Breast epithelium (tissue), 3 donors: ENCODE results near the gene OR10A7.

Experiments used
- CTCF ChIP-seq, 3 donors: fragments of 450-650 bp; IDR thresholded peaks; one replicate each; pipeline ENCODE4 v1.5.1; 2016 to 2017; ENCODE audit warnings: antibody characterized with exemption in 3 of 3, mild to moderate bottlenecking in 3 of 3, moderate library complexity in 3 of 3
- POLR2A ChIP-seq: fragments of 450-650 bp; IDR thresholded peaks from one replicate; pipeline ENCODE4 v1.6.1; 2016; ENCODE audit warnings: antibody characterized with exemption, mild to moderate bottlenecking, moderate library complexity
- POLR2AphosphoS5 ChIP-seq, 3 donors: sonication (generic); formaldehyde crosslinking; IDR thresholded peaks; one replicate each; pipeline ENCODE4 v1.6.1; 2017; ENCODE audit warnings: antibody characterized with exemption in 3 of 3

- TF ChIP-seq CTCF (IDR thresholded peaks at IDR 0.05) = no peak
- TF ChIP-seq POLR2AphosphoS5 (IDR thresholded peaks at IDR 0.05) = no peak
- TF ChIP-seq POLR2A = no peak
These were observed 32.5 kb downstream of the OR10A7 start for GRCh38 chr12:55253281-55253680.
